Panc1 (cell line): Measurements from ENCODE around the gene LANCL2.

ENCODE experiments used
- TF ChIP-seq, protein P1 (sequence below): fragments of 450-650 bp; IDR thresholded peaks from 2 replicates; pipeline ENCODE4 v1.5.1; 2017; ENCODE audit warnings: mild to moderate bottlenecking
- TF ChIP-seq, protein P2 (sequence below), 2 experiments: IDR thresholded peaks; 2 replicates each; pipeline ENCODE4 v1.6.1; 2011 to 2012; ENCODE audit warnings: low read depth in 2 of 2, control low read depth in 1 of 2, low read length in 1 of 2, mild to moderate bottlenecking in 1 of 2, moderate library complexity in 1 of 2; ENCODE audit not compliant: insufficient read depth in 1 of 2

DNA sequence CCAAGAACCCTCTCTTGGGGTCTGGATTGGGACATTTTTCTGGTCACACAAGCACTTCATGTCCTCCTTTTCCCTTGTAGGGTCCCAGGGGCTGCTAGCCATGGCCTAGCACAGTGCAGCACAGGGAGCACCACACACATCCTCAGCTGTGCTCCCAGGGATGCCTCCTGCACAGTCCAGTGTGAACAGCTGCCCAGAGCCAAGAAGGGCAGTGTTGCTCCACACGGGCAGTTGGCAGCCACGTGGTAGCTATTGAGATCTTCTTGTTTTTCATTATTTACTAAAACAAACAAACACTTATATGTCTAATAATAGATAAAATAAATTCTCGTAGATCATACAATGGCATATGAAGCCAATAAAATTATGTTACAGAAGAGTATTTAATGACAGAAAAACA lies 13.9 kb upstream of the LANCL2 start:
- TF ChIP-seq, protein P1, sequence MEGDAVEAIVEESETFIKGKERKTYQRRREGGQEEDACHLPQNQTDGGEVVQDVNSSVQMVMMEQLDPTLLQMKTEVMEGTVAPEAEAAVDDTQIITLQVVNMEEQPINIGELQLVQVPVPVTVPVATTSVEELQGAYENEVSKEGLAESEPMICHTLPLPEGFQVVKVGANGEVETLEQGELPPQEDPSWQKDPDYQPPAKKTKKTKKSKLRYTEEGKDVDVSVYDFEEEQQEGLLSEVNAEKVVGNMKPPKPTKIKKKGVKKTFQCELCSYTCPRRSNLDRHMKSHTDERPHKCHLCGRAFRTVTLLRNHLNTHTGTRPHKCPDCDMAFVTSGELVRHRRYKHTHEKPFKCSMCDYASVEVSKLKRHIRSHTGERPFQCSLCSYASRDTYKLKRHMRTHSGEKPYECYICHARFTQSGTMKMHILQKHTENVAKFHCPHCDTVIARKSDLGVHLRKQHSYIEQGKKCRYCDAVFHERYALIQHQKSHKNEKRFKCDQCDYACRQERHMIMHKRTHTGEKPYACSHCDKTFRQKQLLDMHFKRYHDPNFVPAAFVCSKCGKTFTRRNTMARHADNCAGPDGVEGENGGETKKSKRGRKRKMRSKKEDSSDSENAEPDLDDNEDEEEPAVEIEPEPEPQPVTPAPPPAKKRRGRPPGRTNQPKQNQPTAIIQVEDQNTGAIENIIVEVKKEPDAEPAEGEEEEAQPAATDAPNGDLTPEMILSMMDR = no peak
- TF ChIP-seq, protein P2, sequence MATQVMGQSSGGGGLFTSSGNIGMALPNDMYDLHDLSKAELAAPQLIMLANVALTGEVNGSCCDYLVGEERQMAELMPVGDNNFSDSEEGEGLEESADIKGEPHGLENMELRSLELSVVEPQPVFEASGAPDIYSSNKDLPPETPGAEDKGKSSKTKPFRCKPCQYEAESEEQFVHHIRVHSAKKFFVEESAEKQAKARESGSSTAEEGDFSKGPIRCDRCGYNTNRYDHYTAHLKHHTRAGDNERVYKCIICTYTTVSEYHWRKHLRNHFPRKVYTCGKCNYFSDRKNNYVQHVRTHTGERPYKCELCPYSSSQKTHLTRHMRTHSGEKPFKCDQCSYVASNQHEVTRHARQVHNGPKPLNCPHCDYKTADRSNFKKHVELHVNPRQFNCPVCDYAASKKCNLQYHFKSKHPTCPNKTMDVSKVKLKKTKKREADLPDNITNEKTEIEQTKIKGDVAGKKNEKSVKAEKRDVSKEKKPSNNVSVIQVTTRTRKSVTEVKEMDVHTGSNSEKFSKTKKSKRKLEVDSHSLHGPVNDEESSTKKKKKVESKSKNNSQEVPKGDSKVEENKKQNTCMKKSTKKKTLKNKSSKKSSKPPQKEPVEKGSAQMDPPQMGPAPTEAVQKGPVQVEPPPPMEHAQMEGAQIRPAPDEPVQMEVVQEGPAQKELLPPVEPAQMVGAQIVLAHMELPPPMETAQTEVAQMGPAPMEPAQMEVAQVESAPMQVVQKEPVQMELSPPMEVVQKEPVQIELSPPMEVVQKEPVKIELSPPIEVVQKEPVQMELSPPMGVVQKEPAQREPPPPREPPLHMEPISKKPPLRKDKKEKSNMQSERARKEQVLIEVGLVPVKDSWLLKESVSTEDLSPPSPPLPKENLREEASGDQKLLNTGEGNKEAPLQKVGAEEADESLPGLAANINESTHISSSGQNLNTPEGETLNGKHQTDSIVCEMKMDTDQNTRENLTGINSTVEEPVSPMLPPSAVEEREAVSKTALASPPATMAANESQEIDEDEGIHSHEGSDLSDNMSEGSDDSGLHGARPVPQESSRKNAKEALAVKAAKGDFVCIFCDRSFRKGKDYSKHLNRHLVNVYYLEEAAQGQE (IDR thresholded peaks at IDR 0.05; ENCODE audit: insufficient read depth in 1 of 2, low read depth in 2 of 2, low read length in 1 of 2) = no peak
